Astrocyte of the spinal cord (primary cell): ENCODE data around the gene DBT.

ENCODE experiments used
- DNase-seq: peaks from one replicate; pipeline ENCODE4 v3.0.0; 2011; ENCODE audit warnings: low read depth, low spot score
- H3K4me3 ChIP-seq: 2 replicates; pipeline ENCODE4 v1.5.1; 2011; ENCODE audit warnings: low read depth, mild to moderate bottlenecking, low read length, moderate library complexity
- CTCF ChIP-seq: IDR thresholded peaks from 2 replicates; pipeline ENCODE4 v1.5.1; 2012; ENCODE audit warnings: low read depth, mild to moderate bottlenecking, low read length, inconsistent platforms
- in situ Hi-C: cut with HindIII; loops from 2 replicates; pipeline ENCODE4 v1.10.0; 2017; ENCODE audit warnings: low sequenced_read_pairs

DBT gene

GRCh38 chr1:100151679-100152078 lies 98.0 kb downstream of the DBT start:
- no peak for TF ChIP-seq CTCF
- no peak for DNase-seq
- H3K4me3 ChIP-seq: no peak overlapping the region
- in situ Hi-C loops: no loop called here

GRCh38 chr1:100147875-100148274 lies 101.8 kb downstream of the DBT start:
- in situ Hi-C loops: no loop called here
- no peak for TF ChIP-seq CTCF
- no peak for DNase-seq
- H3K4me3 ChIP-seq: no peak overlapping the region

GRCh38 chr1:100146958-100147357 lies 102.7 kb downstream of the DBT start:
- TF ChIP-seq CTCF: no peak
- DNase-seq: no peak
- in situ Hi-C loops: no loop called here
- no peak overlapping the region for H3K4me3 ChIP-seq

GRCh38 chr1:100145116-100145515 lies 104.5 kb downstream of the DBT start:
- no peak overlapping the region for H3K4me3 ChIP-seq
- in situ Hi-C loops: no loop called here
- DNase-seq: no peak
- no peak for TF ChIP-seq CTCF

- no peak overlapping the region for H3K4me3 ChIP-seq
- in situ Hi-C loops: no loop called here
- no peak for DNase-seq
- TF ChIP-seq CTCF: no peak
Measured at GRCh38 chr1:100142343-100142742, 107.3 kb downstream of the DBT start.

- in situ Hi-C loops: no loop called here
- TF ChIP-seq CTCF: no peak
- H3K4me3 ChIP-seq: no peak overlapping the region
- no peak for DNase-seq
Measured at GRCh38 chr1:100141192-100141591, 108.4 kb downstream of the DBT start.

GRCh38 chr1:100137602-100138001 lies 112.0 kb downstream of the DBT start:
- DNase-seq: no peak
- TF ChIP-seq CTCF: no peak
- no peak overlapping the region for H3K4me3 ChIP-seq
- in situ Hi-C loops: no loop called here
